Liver (tissue), 3 donors: ENCODE measurements around the gene FILIP1.

Source experiments
- CTCF ChIP-seq: fragments of 150-350 bp; IDR thresholded peaks from 2 replicates; pipeline ENCODE4 v1.5.1; 2017; ENCODE audit warnings: improper control_type of control experiment, low read depth, low read length; ENCODE audit not compliant: missing input control
- RAD21 ChIP-seq, 2 donors: IDR thresholded peaks; 2 replicates each; pipeline ENCODE4 v1.6.1; 2016; ENCODE audit warnings: antibody characterized with exemption in 2 of 2, mild to moderate bottlenecking in 2 of 2
- donor health status: healthy.
- donor health status: healthy.

GRCh38 chr6:75431379-75431778, 62.2 kb downstream of the FILIP1 start:
- no peak for TF ChIP-seq CTCF
- no peak for TF ChIP-seq RAD21 (IDR thresholded peaks at IDR 0.05)
